PC-9 (cell line): ENCODE measurements around the gene IL1RAP.

Experiments used
- EZH2 ChIP-seq: fragments of 200-600 bp; sonication (generic); IDR thresholded peaks from 2 replicates; pipeline ENCODE4 v1.8.0; 2017; ENCODE audit warnings: antibody characterized with exemption, low read depth
- TF ChIP-seq, protein P1 (sequence below): fragments of 200-600 bp; sonication (generic); conservative IDR thresholded peaks from 2 replicates; pipeline ENCODE4 v1.6.1; 2017; ENCODE audit warnings: mixed run types, antibody characterized with exemption, mild to moderate bottlenecking, moderate library complexity

GRCh38 chr3:190617185-190617584, 103.3 kb downstream of the IL1RAP start:
- no peak for TF ChIP-seq EZH2
- TF ChIP-seq, protein P1, sequence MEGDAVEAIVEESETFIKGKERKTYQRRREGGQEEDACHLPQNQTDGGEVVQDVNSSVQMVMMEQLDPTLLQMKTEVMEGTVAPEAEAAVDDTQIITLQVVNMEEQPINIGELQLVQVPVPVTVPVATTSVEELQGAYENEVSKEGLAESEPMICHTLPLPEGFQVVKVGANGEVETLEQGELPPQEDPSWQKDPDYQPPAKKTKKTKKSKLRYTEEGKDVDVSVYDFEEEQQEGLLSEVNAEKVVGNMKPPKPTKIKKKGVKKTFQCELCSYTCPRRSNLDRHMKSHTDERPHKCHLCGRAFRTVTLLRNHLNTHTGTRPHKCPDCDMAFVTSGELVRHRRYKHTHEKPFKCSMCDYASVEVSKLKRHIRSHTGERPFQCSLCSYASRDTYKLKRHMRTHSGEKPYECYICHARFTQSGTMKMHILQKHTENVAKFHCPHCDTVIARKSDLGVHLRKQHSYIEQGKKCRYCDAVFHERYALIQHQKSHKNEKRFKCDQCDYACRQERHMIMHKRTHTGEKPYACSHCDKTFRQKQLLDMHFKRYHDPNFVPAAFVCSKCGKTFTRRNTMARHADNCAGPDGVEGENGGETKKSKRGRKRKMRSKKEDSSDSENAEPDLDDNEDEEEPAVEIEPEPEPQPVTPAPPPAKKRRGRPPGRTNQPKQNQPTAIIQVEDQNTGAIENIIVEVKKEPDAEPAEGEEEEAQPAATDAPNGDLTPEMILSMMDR: no peak
